Keratinocyte (primary cell): ENCODE measurements around the gene GRAMD1B. TPM values are rescaled to one million over a fixed set of nuclear protein-coding genes. Genes with fewer than 3 reads are reported as not detected.

ENCODE experiments used
- DNase-seq: peaks from one replicate; pipeline ENCODE4 v3.0.0-alpha.2; 2011; ENCODE audit warnings: low read depth, missing footprints, low spot score
- FAIRE-seq: peaks from 2 replicates; lab custom pipeline; 2011; peaks lifted over from hg19 to GRCh38; lab: Jason Lieb, UNC
- H2AFZ ChIP-seq: 2 replicates; pipeline ENCODE4 v1.6.0; 2012; ENCODE audit warnings: low read length, control low read depth, inconsistent platforms; ENCODE audit not compliant: control insufficient read depth
- H3K27ac ChIP-seq: 2 replicates; pipeline ENCODE4 v1.5.1; 2011; ENCODE audit warnings: low read length; ENCODE audit not compliant: control insufficient read depth, insufficient read depth
- H3K27me3 ChIP-seq: 3 replicates; pipeline ENCODE4 v1.6.0; 2011; ENCODE audit warnings: low read length; ENCODE audit not compliant: control insufficient read depth, insufficient read depth; ENCODE audit errors: extremely low read depth
- H3K36me3 ChIP-seq, 2 experiments: 2 replicates in 1 of 2; 3 replicates in 1 of 2; pipeline ENCODE4 v1.5.1; 2011; ENCODE audit warnings: low read length in 2 of 2, mild to moderate bottlenecking in 1 of 2; ENCODE audit not compliant: control insufficient read depth in 2 of 2, insufficient read depth in 2 of 2; ENCODE audit errors: extremely low read depth in 1 of 2
- H3K4me1 ChIP-seq: 3 replicates; pipeline ENCODE4 v1.5.1; 2011; ENCODE audit warnings: low read length; ENCODE audit not compliant: control insufficient read depth, insufficient read depth; ENCODE audit errors: extremely low read depth
- H3K4me2 ChIP-seq: 3 replicates; pipeline ENCODE4 v1.6.0; 2011; ENCODE audit warnings: low read depth, low read length; ENCODE audit not compliant: control insufficient read depth, insufficient read depth; ENCODE audit errors: extremely low read depth
- H3K4me3 ChIP-seq, 3 experiments: fragments of 200-600 bp in 1 of 3; sonication (generic) in 1 of 3; 2 replicates in 2 of 3; 3 replicates in 1 of 3; pipeline ENCODE4 v1.5.1; 2011 to 2016; ENCODE audit warnings: low read length in 3 of 3, mild to moderate bottlenecking in 3 of 3, control low read depth in 2 of 3, inconsistent platforms in 1 of 3, low read depth in 1 of 3, mixed read lengths in 1 of 3, mixed run types in 1 of 3, moderate library complexity in 1 of 3; ENCODE audit not compliant: control insufficient read depth in 2 of 3, insufficient read depth in 2 of 3; ENCODE audit errors: extremely low read depth in 1 of 3
- H3K79me2 ChIP-seq: 2 replicates; pipeline ENCODE4 v1.6.0; 2012; ENCODE audit warnings: low read length; ENCODE audit not compliant: control insufficient read depth, insufficient read depth
- H3K9ac ChIP-seq: 3 replicates; pipeline ENCODE4 v1.6.0; 2011; ENCODE audit warnings: low read length; ENCODE audit not compliant: control insufficient read depth, insufficient read depth; ENCODE audit errors: extremely low read depth
- H3K9me1 ChIP-seq: 3 replicates; pipeline ENCODE4 v1.6.0; 2011; ENCODE audit warnings: low read length; ENCODE audit not compliant: control insufficient read depth, insufficient read depth; ENCODE audit errors: extremely low read depth
- H3K9me3 ChIP-seq: 2 replicates; pipeline ENCODE4 v1.5.1; 2012; ENCODE audit warnings: low read depth, low read length; ENCODE audit not compliant: control insufficient read depth
- H4K20me1 ChIP-seq: 3 replicates; pipeline ENCODE4 v1.6.0; 2011; ENCODE audit warnings: low read length; ENCODE audit not compliant: control insufficient read depth, insufficient read depth; ENCODE audit errors: extremely low read depth
- CTCF ChIP-seq, 3 experiments: IDR thresholded peaks in 1 of 3; conservative IDR thresholded peaks in 1 of 3; optimal IDR thresholded peaks in 1 of 3; 2 replicates in 2 of 3; 3 replicates in 1 of 3; pipeline versions ENCODE3 to v1.5.1; 2011; ENCODE audit warnings: low read length in 3 of 3, mild to moderate bottlenecking in 3 of 3, moderate library complexity in 2 of 3, control low read depth in 1 of 3, inconsistent platforms in 1 of 3; ENCODE audit not compliant: insufficient read depth in 2 of 3; ENCODE audit errors: extremely low read depth in 1 of 3
- EZH2 ChIP-seq: IDR thresholded peaks from one replicate; pipeline ENCODE4 v1.6.1; 2012; ENCODE audit warnings: inconsistent platforms, mild to moderate bottlenecking, low read length, moderate library complexity
- dilution Hi-C: fragments of 300-500 bp; cut with MboI; formaldehyde crosslinking; loops from one replicate; pipeline ENCODE4 v1.7.0; 2020; ENCODE audit warnings: low sequenced_read_pairs; ENCODE audit not compliant: extremely low pct_ligation_motif_present
- polyA plus RNA-seq, 5 experiments: library from polyadenylated mRNA; depleted of rRNA in 3 of 5; stranded (reverse) in 3 of 5; stranded (forward) in 1 of 5; unstranded in 1 of 5; fragments of >200 nt; gene quantifications; 1 replicate in 1 of 5; 2 replicates in 3 of 5; 3 replicates in 1 of 5; pipeline versions ENCODE4 v1.2.1 to v1.2.3, GENCODE V29; 2011 to 2012; ENCODE audit warnings: missing spikeins in 2 of 5, low read depth in 1 of 5, low replicate concordance in 1 of 5

The GRAMD1B gene
- polyA plus RNA-seq, 1 donor (not counting 4 experiments of a cell fraction or from before 2014, with no cell fraction given), result 0.04 TPM

GRCh38 chr11:123562829-123563228 is 132.8 kb downstream of the GRAMD1B start:
- Histone ChIP-seq H3K36me3 (no peaks in the 10 kb centered on the region), H3K27me3 (peaks cover 42% of the 10 kb centered on the region), H2AFZ (no peak overlapping the region), H3K27ac (no peak overlapping the region), H3K4me1 (peaks cover 2% of the 10 kb centered on the region), H3K9me3 (no peaks in the 10 kb centered on the region), H3K4me3 (no peak overlapping the region), H3K4me2 (no peak overlapping the region), H3K79me2 (no peaks in the 10 kb centered on the region), H3K9me1 (no peaks in the 10 kb centered on the region), H3K9ac (no peak overlapping the region), H4K20me1 (no peaks in the 10 kb centered on the region)
- DNase-seq, result no peak
- no peak for FAIRE-seq
- dilution Hi-C loops, result no loop called here
- TF ChIP-seq CTCF (optimal IDR thresholded peaks at IDR 0.05 in 1 of 3, IDR thresholded peaks at IDR 0.05 in 1 of 3, conservative IDR thresholded peaks at IDR 0.05 in 1 of 3; ENCODE audit: extremely low read depth in 1 of 3, insufficient read depth in 2 of 3, low read length in 3 of 3) (no peak), EZH2 (no peak)

GRCh38 chr11:123564221-123564620 is 134.2 kb downstream of the GRAMD1B start:
- Histone ChIP-seq H3K36me3 (no peaks in the 10 kb centered on the region), H3K9me1 (no peaks in the 10 kb centered on the region), H2AFZ (no peak overlapping the region), H3K4me1 (peaks cover 2% of the 10 kb centered on the region), H3K4me3 (no peak overlapping the region), H3K9ac (no peak overlapping the region), H3K27ac (no peak overlapping the region), H3K79me2 (no peaks in the 10 kb centered on the region), H4K20me1 (no peaks in the 10 kb centered on the region), H3K9me3 (no peaks in the 10 kb centered on the region), H3K4me2 (no peak overlapping the region), H3K27me3 (peaks cover 35% of the 10 kb centered on the region)
- dilution Hi-C loops, result no loop called here
- DNase-seq (no peak), FAIRE-seq (no peak)
- TF ChIP-seq EZH2, result no peak
- TF ChIP-seq CTCF (optimal IDR thresholded peaks at IDR 0.05 in 1 of 3, IDR thresholded peaks at IDR 0.05 in 1 of 3, conservative IDR thresholded peaks at IDR 0.05 in 1 of 3; ENCODE audit: extremely low read depth in 1 of 3, insufficient read depth in 2 of 3, low read length in 3 of 3), result no peak
